Measurements from ENCODE around the gene EFEMP1.
"Not testable (repeated sequence)": the region's sequence is repeated elsewhere in the genome, so short reads cannot be mapped to it uniquely, and the experiment has no call there.

EFEMP1 gene

DNA sequence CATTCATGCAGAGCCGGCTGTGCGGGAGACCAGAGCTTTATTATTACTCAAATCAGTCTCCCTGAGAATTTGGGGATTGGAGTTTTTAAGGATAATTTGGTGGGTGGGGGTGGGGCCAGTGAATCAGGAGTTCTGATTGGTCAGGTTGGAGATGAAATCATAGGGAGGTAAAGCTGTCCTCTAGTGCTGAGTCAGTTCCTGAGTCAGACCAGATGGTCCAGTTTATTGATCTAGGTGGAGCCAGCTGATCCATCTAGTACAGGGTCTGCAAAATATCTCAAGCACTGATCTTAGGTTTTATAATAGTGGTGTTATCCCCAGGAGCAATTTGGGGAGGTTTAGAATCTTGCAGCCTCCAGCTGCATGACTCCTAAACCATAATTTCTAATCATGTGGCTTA is 96.2 kb downstream of the EFEMP1 start:
- not testable (repeated sequence) for DNase-seq (ENCODE audit: low read depth)

DNA sequence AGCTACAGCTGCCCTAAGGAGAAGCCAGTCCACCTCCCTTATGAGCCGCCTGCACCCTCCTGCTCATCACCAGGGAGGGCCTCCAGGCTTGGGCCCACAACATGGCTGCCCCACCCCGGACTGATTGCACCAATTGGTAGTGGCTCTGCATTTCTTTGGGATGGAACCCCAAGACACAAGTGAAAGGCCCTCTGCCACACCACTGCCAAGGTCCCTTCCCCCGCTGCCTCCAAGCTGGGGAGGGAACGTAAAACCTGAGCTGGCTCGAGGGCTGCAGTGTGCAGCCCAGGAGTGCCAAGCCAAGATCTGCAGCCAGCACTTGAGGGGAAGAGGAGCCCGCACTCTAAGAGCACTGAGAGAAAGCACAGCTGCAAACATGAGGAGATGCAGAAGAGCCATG is 97.3 kb downstream of the EFEMP1 start:
- no peak for DNase-seq (ENCODE audit: low read depth)

DNA sequence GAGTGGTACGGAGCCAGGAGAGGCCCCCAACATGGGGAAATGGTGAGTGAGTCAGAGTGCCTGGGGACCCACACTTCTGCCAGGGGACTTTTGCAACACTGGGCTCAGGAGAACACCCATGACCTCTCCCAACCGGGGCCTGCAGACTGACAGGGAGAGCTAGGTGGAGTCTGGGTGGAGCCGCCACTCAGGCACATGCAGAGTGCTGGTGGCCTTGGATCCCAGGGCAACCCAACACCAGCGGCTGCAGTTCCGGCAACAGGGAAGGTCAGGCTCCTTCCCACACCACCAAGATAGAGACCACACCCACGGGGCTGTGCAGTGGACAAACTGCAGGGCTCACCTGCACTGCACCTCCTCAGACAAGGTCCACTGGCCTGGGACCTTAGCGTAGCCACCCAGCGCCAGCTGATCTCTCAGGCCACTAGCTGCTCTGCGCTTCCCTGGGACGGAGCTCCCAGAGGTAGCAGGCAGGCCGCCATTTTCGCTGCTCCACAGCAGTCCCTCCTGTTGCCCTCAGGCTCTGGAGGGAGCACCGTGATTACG is 99.0 kb downstream of the EFEMP1 start:
- DNase-seq (ENCODE audit: low read depth), result no peak

Measured in stimulated activated CD4-positive, alpha-beta T cell treated with anti-CD3 and anti-CD28 coated beads, Interleukin-2, amount 100 ng/mL, for 4 hours (primary cell).